CD4-positive, alpha-beta T cell treated with Interleukin-17A for 4 hours (primary cell): ENCODE results near the gene CACNA2D4.

ENCODE experiments used
- DNase-seq: peaks from one replicate; pipeline ENCODE4 v3.0.0-alpha.2; 2020; ENCODE audit warnings: mixed read lengths

The CACNA2D4 gene

DNA sequence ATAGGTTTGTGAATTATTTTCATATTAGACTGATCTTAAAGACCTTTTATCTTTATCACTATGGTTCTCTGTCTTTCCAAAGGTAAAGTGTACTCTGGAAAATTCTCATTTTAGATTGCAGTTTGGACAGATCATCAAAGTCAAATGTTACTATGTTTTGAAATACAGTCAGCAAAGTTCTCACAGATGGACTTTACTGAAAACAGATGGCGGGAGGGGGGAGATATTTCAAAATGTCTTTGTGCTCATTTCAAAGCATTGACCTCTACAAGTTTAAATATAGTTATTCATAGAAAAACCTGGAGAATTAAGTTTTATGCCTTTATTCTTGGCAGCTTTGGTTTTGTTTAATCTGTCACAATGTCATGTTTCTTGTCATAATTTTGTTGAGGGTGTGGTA is 149.8 kb downstream of the CACNA2D4 start:
- no peak for DNase-seq

DNA sequence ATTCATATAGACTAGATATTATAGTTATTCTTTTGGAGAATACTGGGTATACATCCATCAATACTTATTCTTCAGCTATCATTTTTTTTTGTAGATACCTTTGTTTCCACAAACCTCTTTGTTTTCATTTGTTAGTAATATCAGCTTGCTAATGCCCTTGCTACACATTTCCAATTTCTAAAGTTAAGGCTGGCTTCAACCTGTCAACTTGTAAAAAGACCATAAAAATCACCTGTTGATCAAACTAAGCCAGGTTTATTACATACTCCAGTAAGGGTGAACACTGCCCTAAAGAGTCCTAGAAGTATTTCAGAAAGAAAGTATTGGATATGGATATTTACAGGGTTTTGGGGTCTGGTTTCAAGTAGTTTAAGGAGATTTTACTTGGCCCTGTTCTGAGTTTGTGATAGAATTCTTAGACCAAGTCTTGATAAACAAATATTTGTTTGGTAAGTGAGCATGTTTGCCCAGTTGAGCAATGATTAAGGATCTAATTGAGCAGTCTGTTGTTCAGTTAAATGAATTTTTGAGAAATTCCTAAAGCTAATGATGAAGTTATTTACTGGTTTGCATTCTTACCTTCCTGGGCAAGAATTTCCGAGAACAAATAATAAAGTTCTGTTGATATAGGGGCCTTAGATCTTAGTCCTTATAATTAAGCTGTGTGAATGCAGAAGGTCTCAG is 150.9 kb downstream of the CACNA2D4 start:
- no peak for DNase-seq

DNA sequence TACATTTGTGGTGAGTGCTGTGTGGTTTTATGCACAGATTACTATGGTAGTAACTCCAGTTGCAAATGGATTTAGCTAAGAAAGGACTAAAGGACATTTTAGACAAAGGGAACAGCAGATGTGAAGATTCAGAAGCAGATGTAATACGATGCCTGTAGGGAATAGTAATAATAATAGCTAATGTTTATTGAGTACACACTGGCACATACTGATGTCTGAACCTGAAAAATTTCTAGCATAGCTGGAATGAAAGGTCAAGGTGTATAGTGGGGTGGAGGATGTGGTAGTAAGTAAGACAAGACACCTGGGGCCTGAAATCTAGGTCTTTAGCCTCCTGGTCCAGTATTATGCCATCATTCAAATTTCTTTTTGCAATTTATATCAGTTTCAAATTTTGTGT is 152.3 kb downstream of the CACNA2D4 start:
- no peak for DNase-seq

DNA sequence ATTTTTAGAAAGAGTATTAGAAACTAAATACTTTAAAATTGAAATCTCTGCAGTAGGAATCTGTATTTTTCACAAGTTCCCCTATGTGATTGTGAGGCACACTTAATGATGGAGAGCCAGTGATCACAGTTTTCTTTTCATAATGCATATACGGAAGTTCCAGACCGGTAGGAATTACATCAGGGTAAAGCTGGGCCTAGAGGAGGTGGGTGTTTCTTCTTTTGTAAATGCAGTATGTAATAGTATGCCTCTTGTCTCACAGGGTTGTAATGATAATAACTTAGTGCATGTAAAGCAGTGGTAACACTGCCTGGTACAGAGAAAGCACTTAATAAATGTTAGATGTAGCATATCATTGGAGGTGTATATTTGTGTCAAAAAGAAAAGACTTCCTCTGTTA is 155.3 kb downstream of the CACNA2D4 start:
- DNase-seq, result no peak

DNA sequence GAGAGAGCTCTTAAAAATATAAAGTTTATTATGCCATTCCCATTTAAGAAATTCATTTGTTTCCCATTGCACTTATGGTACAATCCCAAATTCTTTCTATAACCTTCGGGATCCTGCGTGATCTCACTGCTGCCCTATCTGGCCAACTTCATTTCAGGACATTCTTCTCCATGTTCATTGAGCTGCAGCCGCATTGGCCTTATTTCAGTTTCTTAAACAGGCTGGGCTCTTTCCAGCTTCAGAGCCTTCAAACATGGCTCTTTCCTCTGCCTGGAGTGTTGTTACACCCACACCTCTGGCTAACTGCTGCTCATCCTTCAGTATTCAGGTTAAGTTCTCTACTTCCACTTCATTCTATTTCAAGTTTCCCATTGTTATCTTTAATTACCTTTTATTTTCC is 156.6 kb downstream of the CACNA2D4 start:
- DNase-seq, result no peak

DNA sequence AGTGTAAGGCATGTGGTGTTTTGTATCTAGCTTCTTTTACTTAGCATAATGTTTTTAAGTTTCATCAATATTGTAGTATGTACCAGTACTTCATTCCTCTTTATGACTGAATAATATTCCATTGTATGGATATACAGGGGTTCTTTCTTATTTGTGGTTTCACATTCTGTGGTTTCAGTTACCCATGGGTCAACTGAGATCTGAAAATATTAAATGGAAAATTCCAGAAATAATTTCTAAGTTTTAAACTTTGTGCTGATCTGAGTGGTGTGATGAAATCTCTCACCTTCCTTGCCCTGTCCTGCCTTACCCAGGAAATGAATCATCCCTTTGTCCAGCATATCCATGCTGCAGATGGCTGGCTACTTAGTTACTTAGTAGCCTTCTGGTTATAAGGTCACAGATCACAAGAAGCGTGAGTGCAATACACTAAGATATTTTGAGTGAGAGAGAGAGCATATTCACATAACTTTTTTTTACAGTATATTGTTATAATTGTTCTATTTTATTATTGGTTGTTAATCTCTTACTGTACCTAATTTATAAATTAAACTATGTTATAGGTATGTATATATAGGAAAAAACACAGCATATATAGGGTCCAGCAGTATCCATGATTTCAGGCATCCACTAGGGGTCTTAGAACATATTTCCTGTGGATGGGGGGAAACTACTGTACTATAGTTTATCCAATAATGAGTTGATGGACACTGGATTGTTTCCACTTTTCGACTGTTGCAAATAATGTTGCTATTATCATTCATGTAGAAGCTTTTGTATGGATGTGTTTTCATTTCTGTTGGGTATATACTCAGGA is 157.7 kb downstream of the CACNA2D4 start:
- no peak for DNase-seq

DNA sequence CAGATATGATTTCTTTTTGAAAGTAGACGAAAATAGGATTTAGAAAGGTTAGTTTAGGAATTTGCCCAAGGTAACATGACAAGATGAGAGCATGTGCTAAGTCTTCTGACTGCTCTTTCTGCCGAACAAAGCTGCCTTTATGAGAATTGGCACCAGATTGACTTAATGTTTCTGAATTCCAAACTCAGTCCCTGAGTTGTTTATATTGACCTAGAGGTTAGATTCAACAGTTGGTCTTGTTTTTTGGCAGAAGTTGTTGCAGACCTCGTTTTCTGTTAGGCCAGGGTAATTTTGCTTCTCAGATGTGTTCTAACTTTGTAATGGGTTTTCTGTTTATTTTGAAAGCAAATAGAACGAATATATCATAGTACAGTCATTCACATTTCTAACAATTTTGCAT is 159.6 kb downstream of the CACNA2D4 start:
- DNase-seq, result no peak

DNA sequence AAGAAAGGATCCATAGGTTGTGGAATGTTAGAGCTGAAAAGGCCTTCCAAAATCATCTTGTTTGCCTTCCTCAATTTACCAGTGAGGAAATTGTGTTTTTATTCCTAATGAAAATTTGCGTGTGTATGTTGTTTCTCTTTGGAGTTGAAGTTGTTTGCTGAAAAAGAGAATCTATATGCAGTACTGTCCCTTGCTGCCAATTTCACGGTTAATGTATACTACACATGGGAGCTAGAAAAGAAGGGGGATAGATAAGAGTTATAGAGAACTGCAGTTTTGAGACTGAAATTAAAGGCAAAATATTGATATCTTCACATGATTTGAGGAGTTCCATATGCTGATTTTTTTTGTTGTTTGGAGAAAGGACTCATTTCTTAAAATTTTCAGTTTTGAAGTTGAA is 160.1 kb downstream of the CACNA2D4 start:
- no peak for DNase-seq

DNA sequence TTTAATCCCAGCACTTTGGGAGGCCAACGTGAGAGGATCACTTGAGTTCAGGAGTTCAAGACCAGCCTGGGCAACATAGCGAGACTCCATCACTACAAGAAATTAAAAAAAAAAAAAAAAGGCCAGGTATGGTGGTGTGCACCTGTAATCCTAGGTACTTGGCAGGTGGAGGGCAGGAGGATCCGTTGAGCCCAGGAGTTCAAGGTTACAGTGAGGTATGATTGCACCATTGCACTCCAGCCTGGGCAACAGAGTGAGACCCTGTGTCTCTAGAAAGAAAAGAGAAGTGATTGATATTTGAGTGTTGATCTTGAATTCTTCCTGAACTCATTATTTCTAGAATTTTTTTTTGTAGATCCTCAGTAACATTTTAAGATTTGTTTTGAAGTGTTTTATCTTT is 168.2 kb downstream of the CACNA2D4 start:
- no peak for DNase-seq

DNA sequence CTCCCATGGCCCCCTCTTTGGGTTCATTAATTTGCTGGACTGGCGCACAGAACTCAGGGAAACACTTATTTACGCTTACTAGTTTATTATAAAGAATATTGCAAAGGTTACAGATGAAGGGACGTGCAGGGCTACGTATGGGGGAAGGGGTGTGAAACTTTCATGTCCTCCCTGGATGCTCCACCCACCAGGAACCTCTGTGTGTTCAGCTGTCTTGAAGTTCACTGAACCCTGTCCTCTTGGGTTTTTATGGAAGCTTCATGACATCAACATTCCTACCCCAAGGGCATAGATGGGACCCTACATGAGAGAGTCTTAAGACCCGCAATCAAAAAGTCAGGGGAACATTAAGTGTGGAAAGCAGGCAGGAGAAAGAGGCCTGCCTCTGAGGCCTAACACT is 169.4 kb downstream of the CACNA2D4 start:
- no peak for DNase-seq

DNA sequence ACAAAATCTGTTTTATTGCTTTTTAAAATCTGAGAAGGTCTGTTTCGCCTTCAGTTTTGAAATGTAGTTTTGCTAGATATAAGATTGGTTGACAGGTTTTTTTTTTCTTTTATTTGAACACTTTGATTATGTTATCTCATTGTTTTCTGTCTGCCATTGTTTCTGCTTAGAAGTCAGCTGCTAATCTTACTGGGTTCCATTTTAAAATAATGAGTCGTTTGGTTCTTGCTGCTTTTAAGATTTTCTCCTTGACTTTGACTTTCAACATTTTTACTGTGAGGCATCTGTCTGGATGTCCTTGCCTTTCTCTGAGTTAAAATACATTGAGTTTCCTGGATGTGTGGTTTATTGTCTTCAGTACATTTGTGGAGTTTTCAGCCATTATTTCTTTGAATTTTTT is 170.8 kb downstream of the CACNA2D4 start:
- no peak for DNase-seq

DNA sequence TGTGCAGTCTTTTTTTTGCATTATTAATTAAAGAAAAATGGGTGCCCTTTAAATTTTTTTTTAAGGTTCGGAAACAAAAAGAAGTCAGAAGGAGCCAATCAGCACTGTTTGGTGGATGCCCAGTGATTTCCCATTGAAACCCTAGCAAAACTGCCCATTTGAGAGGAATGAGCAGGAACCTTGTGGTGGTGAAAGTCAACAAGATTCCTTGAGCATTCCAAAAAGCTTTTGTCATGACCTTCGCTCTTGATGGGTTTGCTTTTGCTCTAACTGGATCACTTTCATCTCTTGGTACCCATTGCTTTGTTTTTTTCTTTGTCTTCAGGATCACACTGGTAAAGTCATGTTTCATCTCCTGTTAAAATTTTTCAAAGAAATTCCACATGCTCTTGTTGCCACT is 173.5 kb downstream of the CACNA2D4 start:
- no peak for DNase-seq
